ENCODE measurements around the gene NEAT1.

NEAT1 gene

GRCh38 chr11:65396769-65397745 is 25.5 kb upstream of the NEAT1 start:
- Mint-ChIP-seq H3K36me3 (ENCODE audit: low read depth) (peaks cover 24% of the 10 kb centered on the region), H3K4me3 (no peak overlapping the region), H3K27ac (no peak overlapping the region), H3K9me3 (no peaks in the 10 kb centered on the region), H3K27me3 (no peaks in the 10 kb centered on the region), H3K4me1 (ENCODE audit: low read depth) (no peaks in the 10 kb centered on the region)

DNA sequence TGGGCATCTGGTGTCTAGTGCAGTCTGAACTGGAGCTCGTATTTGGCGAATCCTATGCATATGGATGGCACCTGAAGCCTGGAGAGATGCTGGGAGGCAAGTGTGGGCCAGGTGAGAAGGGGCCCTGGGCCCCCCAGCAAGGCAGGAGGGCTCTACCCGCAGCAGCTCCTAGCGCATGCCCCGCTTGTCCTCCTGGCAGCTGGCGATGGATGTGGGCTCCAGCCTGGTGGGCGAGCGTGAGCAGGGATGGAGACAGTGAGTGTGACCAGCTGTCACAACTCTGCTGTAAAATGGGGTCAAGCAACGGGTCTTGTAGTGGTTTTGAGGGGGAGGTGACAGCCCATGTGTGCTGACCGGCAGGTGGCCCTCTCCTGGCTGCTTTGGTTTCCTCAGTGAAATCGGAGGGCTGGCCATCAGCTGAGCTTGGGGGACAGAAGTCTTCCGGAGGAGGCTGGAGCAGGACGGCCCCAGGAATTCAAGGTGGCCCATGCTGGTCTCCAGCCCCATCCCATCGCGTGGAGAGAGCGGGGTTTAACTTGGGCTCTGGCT is 24.2 kb upstream of the NEAT1 start:
- Mint-ChIP-seq H3K4me3 (no peak overlapping the region), H3K36me3 (ENCODE audit: low read depth) (peaks cover 28% of the 10 kb centered on the region), H3K9me3 (no peaks in the 10 kb centered on the region), H3K4me1 (ENCODE audit: low read depth) (peaks cover 6% of the 10 kb centered on the region), H3K27me3 (no peaks in the 10 kb centered on the region), H3K27ac (no peak overlapping the region)

DNA sequence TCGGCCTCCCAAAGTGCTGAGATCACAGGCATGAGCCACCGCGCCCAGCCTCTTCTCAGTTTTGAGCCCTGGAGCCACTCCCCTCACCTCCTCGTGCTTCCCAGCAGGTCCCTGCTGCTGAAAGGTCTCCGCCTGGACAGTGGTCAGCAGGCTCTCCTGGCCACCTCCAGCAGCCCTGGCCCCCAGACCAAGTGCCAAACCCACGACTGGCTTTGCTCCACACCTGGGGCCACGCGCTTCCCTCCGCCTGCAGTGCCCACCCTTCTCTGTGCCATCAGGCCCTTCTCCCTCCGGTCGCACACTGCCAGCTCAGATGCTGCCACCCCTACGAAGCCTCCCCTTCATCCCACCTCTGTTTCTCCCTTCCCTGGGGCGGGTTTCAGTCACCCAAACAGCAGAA is 23.3 kb upstream of the NEAT1 start:
- no peak overlapping the region for H3K27ac Mint-ChIP-seq
- H3K4me3 Mint-ChIP-seq = no peak overlapping the region
- no peaks in the 10 kb centered on the region for H3K9me3 Mint-ChIP-seq

GRCh38 chr11:65399845-65400244 is 22.8 kb upstream of the NEAT1 start:
- Mint-ChIP-seq H3K36me3 (ENCODE audit: low read depth) (peaks cover 30% of the 10 kb centered on the region), H3K9me3 (no peaks in the 10 kb centered on the region), H3K27me3 (no peaks in the 10 kb centered on the region), H3K4me3 (no peak overlapping the region), H3K27ac (no peak overlapping the region), H3K4me1 (ENCODE audit: low read depth) (peaks cover 14% of the 10 kb centered on the region)

More for the DNA sequence above, 23.3 kb upstream of the NEAT1 start:
- Mint-ChIP-seq H3K4me1 (ENCODE audit: low read depth) (peaks cover 14% of the 10 kb centered on the region), H3K36me3 (ENCODE audit: low read depth) (peaks cover 30% of the 10 kb centered on the region), H3K27me3 (no peaks in the 10 kb centered on the region)

DNA sequence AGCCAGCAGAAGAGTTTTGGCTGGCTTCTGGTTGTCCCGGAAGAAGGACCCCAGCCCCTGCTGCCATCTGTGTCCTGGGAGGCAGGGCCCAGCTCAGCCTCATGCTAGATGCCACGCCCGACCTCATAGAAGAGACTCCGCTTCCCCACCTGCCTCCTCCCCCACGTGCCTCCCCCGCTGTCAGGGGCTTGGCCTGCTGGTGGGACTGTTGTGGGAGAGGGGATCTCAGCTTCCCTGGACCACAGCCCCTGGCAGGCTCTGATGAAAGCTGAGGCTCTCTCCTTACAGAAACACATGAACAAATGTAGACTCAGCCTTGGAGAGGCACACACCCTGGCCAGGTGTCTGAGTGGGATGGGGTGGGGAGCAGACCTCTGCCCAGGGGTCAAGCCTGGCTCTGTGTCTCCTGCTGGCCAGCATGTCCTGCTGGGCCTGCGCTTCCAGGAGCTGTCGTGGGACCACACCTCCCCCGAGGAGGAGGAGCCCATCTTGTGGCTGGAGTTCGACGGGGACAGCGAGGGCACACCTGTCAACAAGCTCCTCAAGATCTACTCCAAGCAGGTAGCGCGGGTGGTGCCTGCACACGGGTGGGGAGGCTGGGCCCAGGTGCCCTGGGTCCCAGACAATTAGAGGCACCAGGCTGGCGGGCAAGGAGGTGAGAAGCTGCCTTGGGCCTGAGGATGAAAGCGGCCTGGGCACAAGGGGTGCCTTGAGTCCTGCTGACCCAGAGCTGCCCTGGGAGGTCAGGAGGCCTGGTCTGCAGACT is 22.1 kb upstream of the NEAT1 start:
- H3K4me3 Mint-ChIP-seq = no peak overlapping the region
- peaks cover 30% of the 10 kb centered on the region for H3K36me3 Mint-ChIP-seq (ENCODE audit: low read depth)
- H3K27me3 Mint-ChIP-seq = no peaks in the 10 kb centered on the region
- no peak overlapping the region for H3K27ac Mint-ChIP-seq
- no peaks in the 10 kb centered on the region for H3K9me3 Mint-ChIP-seq
- H3K4me1 Mint-ChIP-seq (ENCODE audit: low read depth) = peaks cover 14% of the 10 kb centered on the region

DNA sequence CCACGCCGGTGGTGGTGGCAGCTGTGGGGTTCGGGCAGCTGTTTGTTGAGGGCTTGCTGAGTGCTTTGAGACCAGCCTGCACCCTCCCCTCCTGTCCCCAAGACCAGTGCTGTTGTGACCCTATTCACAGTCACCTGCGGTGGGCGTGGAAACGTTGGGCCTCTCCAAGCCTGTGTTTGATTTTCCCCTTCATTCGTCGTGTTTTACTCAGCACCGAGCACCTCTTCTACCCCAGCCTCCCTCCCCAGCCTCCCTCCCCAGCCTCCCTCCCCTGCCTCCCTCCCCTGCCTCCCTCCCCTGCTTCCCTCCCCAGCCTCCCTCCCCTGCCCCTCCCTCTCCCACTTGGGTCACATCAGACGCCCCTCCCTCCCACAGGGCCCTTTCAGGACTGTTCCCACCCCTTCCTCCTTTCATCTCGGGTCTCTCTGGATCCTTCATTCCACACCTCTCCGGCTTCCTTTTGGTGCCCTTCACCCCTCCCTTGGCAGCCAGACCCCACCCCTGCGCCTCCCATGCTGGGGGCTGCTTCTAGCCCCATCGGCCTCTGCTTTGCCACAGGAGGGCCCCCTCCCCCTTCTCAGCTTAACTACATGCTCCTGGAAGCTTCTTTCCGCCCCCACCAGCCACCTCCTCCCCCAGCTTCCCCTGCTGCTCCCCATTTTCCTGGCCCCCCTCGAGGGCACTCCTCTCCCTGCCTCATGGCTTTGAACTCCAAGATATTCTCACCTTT is 21.4 kb upstream of the NEAT1 start:
- H3K9me3 Mint-ChIP-seq = no peaks in the 10 kb centered on the region
- no peak overlapping the region for H3K27ac Mint-ChIP-seq
- no peaks in the 10 kb centered on the region for H3K27me3 Mint-ChIP-seq
- peaks cover 14% of the 10 kb centered on the region for H3K4me1 Mint-ChIP-seq (ENCODE audit: low read depth)
- H3K4me3 Mint-ChIP-seq = no peak overlapping the region
- H3K36me3 Mint-ChIP-seq (ENCODE audit: low read depth) = peaks cover 30% of the 10 kb centered on the region

DNA sequence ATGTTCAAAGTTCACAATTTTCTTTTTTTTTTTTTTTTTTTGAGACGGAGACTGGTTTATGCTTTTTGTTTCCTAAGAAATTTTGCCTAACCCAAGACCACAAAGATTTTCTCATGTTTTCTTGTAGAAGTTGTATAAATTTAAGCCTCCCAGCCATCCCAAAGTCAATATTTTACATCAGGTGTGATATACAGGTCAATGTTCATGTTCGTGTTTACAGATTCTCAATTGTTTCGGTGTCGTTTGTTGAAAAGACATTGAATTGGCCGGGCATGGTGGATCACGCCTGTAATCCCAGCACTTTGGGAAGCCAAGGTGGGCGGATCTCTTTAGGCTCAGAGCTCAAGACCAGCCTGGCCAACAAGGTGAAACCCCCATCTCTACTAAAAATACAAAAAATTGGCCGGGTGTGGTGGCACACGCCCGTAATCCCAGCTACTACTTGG is 20.8 kb upstream of the NEAT1 start:
- Mint-ChIP-seq H3K4me1 (ENCODE audit: low read depth) (peaks cover 14% of the 10 kb centered on the region), H3K36me3 (ENCODE audit: low read depth) (peaks cover 30% of the 10 kb centered on the region), H3K4me3 (no peak overlapping the region), H3K27ac (no peak overlapping the region), H3K9me3 (no peaks in the 10 kb centered on the region), H3K27me3 (no peaks in the 10 kb centered on the region)

DNA sequence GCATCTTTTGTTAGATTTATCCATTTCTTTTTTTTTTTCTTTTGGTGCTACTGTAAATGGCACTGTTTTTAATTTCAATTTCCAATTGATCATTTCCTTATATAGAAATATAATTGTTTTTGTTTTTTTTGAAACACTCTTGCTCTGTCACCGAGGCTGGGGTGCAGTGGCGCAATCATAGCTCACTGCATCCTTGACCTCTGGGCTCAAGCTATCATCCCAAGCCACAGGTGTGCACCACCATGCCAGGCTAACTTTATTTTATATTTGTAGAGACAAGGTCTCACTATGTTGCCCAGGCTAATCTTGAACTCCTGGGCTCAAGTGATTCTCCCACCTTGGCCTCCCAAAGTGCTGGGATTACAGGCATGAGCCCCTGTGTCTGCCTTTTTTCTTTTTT is 19.8 kb upstream of the NEAT1 start:
- Mint-ChIP-seq H3K27me3 (no peaks in the 10 kb centered on the region), H3K36me3 (ENCODE audit: low read depth) (peaks cover 23% of the 10 kb centered on the region), H3K4me1 (ENCODE audit: low read depth) (peaks cover 14% of the 10 kb centered on the region), H3K4me3 (no peak overlapping the region), H3K9me3 (no peaks in the 10 kb centered on the region), H3K27ac (no peak overlapping the region)

DNA sequence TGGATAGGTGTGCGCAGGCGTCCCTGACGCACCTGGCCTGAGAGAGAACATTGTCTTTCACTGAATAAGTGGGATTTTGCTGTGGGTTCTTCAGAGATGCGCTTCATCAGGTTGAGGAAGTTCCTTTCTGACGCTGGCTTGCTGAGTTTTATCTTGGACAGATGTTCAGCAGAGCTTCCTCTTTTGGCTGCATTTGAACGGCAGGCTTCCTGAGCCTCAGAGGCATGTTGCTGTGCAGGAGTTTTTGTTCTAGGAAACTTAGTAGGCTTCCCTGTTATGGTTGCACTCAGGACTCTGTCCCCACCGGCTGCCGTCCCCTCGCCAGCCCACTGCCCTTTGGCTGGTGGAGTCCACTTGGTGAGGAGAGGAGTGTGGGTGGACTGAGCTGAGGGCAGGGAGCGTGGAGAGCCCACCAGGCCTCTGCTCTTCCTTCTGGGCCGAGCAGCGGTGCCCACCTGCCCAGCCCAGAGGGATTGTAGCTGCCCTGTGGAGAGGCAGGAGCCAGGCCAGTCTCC is 18.9 kb upstream of the NEAT1 start:
- no peaks in the 10 kb centered on the region for H3K9me3 Mint-ChIP-seq
- H3K27me3 Mint-ChIP-seq = no peaks in the 10 kb centered on the region
- H3K36me3 Mint-ChIP-seq (ENCODE audit: low read depth) = peaks cover 20% of the 10 kb centered on the region
- H3K27ac Mint-ChIP-seq = no peak overlapping the region
- peaks cover 17% of the 10 kb centered on the region for H3K4me1 Mint-ChIP-seq (ENCODE audit: low read depth)
- H3K4me3 Mint-ChIP-seq = no peak overlapping the region

- Mint-ChIP-seq H3K36me3 (ENCODE audit: low read depth) (peaks cover 25% of the 10 kb centered on the region), H3K4me3 (no peak overlapping the region), H3K4me1 (ENCODE audit: low read depth) (peaks cover 18% of the 10 kb centered on the region)
Measured at GRCh38 chr11:65404210-65404609, 18.4 kb upstream of the NEAT1 start.

DNA sequence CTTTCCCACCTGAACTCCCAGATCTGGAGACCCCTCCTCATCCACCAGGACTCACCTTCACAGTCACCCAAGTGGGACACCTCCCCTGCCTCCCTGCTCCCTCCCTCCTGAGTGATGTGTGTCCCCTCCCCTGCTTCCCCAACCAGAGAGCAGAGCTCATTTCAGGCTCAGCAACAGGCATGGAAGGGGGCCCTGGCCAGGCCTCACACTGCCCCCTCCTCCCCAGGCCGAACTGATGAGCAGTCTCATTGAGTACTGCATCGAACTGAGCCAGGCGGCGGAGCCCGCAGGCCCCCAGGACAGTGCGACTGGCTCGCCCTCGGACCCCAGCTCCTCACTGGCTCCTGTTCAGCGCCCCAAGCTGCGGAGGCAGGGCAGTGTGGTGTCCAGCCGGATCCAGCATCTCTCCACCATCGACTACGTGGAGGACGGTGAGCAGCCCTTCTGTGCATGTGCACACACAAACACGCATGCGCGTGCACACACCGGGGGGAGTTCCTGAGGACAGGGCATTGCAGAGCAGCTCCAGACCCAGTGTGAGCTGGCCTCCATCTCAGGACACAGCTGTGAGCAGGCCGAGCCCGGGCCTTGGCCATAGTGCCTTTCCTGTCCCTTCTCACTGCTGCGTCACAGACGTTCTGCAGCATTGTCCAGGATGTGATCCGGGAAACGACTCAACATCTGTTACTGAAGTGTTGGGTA is 17.8 kb upstream of the NEAT1 start:
- Mint-ChIP-seq H3K27me3 (no peaks in the 10 kb centered on the region), H3K4me3 (no peak overlapping the region), H3K27ac (no peak overlapping the region), H3K36me3 (ENCODE audit: low read depth) (peaks cover 27% of the 10 kb centered on the region), H3K9me3 (no peaks in the 10 kb centered on the region), H3K4me1 (ENCODE audit: low read depth) (peaks cover 20% of the 10 kb centered on the region)

More at GRCh38 chr11:65404210-65404609, 18.4 kb upstream of the NEAT1 start:
- Mint-ChIP-seq H3K27ac (no peak overlapping the region), H3K9me3 (no peaks in the 10 kb centered on the region), H3K27me3 (no peaks in the 10 kb centered on the region)

DNA sequence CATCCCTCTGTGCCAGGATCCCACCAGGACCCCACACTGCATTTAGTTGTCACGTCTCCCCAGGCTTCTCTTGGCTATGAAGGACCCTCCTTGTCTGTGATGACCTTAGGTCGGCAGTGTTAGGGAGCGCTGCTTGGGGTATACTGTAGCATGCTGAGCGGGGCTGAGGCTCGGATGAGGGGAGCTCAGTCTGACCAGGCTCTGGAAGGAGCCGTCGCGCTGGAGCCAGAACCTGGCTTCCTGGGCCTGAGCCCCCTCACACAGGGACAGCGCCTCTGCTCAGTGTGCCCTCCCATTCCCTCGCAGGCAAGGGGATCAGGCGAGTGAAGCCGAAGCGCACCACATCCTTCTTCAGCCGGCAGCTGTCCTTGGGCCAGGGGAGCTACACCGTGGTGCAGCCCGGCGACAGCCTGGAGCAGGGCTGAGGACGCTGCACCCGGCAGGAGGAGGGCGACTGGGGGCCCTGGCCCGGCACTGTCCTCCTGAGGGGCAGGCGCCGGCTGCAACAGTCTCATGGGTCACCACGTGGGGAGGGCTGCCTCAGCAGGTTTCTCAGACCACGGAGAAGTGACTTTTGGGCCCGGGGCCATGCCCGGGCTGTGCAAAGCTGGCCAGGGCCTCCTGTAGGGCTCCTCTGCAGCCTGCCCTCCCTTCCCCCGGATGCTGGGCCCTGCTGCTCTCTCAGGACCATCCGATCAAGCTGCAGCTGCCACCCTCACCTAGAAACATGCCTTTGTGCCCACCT is 11.5 kb upstream of the NEAT1 start:
- no peaks in the 10 kb centered on the region for H3K9me3 Mint-ChIP-seq
- no peaks in the 10 kb centered on the region for H3K27me3 Mint-ChIP-seq
- H3K4me1 Mint-ChIP-seq (ENCODE audit: low read depth) = peaks cover 14% of the 10 kb centered on the region
- no peak overlapping the region for H3K27ac Mint-ChIP-seq
- peaks cover 17% of the 10 kb centered on the region for H3K36me3 Mint-ChIP-seq (ENCODE audit: low read depth)
- no peak overlapping the region for H3K4me3 Mint-ChIP-seq

DNA sequence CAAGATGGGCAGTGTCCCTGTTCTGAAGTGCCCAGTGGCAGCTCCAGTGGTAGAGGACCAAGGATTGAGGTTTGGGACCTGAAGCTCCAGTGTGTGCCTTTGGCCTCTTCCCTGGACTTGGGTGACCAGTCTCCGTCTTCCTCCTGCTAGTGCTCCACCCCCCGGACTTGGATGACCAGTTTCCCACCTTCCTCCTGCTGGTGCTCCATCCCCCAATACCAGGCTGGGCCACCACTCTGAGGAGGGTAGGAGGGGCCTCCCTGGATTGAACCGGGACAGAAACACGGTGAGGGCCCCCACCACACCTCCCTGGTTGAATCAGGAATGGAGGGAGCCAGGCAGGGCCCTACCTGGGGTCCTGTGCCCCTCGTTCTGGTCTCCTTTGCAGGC is 10.9 kb upstream of the NEAT1 start:
- no peak overlapping the region for H3K4me3 Mint-ChIP-seq
- H3K27ac Mint-ChIP-seq = no peak overlapping the region
- no peaks in the 10 kb centered on the region for H3K27me3 Mint-ChIP-seq
- H3K36me3 Mint-ChIP-seq (ENCODE audit: low read depth) = peaks cover 17% of the 10 kb centered on the region
- H3K4me1 Mint-ChIP-seq (ENCODE audit: low read depth) = peaks cover 19% of the 10 kb centered on the region
- no peaks in the 10 kb centered on the region for H3K9me3 Mint-ChIP-seq

All from stimulated activated naive CD8-positive, alpha-beta T cell treated with anti-CD3 and anti-CD28 coated beads, Interleukin-15, Interleukin-2, amounts not matched to agents 100 ng/mL and 50 ng/mL, for 24 hours (primary cell).